ENCODE measurements around the gene EIF2S3.

DNA sequence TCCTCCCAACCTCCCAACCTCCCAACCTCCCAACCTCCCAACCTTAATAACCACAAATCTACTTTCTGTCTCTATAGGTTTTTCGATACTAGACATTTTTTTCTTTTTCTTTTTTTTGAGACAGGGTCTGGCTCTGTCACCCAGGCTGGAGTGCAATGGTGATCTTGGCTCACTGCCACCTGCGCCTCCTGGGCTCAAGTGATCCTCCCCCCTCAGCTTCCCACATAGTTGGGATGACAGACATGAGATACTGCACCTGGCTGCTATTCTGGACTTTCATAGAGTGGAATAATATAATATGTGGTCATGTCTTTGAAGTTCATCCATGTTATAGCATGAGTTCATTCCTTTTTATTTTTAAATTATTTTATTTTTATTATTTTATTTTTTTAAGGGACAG, 55.3 kb downstream of the EIF2S3 start:
- TF ChIP-seq, protein P1, sequence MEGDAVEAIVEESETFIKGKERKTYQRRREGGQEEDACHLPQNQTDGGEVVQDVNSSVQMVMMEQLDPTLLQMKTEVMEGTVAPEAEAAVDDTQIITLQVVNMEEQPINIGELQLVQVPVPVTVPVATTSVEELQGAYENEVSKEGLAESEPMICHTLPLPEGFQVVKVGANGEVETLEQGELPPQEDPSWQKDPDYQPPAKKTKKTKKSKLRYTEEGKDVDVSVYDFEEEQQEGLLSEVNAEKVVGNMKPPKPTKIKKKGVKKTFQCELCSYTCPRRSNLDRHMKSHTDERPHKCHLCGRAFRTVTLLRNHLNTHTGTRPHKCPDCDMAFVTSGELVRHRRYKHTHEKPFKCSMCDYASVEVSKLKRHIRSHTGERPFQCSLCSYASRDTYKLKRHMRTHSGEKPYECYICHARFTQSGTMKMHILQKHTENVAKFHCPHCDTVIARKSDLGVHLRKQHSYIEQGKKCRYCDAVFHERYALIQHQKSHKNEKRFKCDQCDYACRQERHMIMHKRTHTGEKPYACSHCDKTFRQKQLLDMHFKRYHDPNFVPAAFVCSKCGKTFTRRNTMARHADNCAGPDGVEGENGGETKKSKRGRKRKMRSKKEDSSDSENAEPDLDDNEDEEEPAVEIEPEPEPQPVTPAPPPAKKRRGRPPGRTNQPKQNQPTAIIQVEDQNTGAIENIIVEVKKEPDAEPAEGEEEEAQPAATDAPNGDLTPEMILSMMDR (IDR thresholded peaks at IDR 0.05), result no peak
- no peak for TF ChIP-seq POLR2A (IDR thresholded peaks at IDR 0.05)

Measured in esophagus squamous epithelium (tissue), 4 donors.